Activated CD4-positive, alpha-beta T cell treated with anti-CD3 and anti-CD28 coated beads, Interleukin-2, amount 50 U/mL, for 24 hours (primary cell): ENCODE data around the gene APOH.
A peak's percentile ranks its signal among the peaks of the same experiment; 100 is the strongest.

ENCODE experiments used
- DNase-seq, 2 donors: peaks; one replicate each; pipeline ENCODE4 v3.0.0-alpha.2; 2020; ENCODE audit warnings: low read depth in 1 of 2, low spot score in 1 of 2

APOH gene

DNA sequence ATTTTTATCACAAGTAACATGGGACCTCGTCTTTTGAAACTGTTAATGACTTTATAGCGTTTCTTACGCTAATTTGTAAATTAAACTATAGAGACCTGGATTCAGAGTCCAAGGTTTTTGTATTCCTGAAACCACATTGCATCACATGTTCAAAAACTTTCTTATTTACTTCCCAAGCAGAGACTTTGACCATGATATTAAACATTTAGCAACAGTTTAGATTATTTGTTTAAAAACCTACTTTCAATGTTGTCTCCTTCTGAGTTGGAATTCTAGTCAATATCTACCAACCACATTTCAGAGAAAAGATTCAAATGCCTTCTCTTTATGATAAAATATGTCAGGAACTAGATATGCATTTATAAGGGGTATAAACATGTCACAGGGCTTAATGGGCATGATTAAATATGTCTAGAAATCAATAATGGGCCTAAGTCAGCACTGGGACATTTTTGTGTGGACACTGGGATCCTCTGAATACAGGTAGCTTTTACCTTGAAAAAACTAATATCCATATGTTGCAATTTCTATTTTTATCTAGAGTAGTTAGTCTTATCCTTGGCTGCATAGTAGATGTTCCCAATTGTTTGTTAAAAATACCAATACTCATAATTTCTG, 6.3 kb upstream of the APOH start:
- no peak for DNase-seq

DNA sequence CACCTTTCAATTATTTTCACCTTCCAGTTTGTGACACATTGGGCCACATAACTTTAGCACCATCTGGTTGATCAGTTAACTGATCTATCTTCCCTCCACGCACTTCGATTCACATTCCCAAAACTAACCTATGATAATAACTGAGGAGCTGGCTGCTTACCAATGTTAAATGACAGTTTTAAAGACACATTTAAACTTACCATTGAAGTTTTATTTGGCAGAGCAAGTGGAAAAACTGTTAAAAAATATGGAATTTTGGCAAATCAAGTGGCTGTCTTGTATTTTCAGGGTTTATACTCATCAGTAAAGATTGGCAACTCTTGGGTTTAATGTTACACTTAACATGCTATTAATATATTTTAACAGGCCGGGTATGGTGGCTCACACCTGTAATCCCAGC, 5.4 kb upstream of the APOH start:
- DNase-seq, result no peak

DNA sequence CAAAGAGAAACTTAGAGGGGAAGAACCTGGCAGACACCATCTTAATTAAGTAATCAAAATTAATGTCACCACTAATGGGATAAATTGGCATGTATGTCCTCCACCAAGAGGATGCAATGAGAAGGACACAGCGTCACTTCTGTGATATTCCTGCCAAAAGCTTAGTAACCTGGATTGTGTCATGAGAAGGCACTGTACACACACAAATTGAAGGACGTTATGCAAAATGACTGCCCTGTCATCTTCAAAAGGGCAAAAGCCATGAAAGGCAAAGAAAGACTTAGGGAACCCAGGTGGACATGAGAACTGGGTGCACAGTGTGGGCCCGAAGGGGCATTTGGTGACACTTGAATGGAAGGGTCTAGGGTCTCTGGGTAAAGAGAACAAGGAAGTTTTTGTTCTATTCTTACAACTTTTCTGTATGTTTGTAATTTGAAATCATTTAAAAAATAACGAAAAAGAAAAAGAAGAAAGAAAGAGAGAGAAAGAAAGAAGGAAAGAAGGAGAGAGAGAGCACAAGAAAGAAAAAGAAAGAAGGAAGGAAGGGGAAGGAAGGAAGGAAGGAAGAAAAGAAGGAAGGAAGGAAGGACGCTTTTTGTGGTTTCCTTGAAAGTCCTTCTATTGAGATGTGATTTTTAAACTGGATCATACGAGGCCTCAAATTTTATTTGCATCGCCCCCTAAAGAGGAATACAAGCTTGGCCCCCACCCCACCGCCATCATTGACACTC, 4.0 kb upstream of the APOH start:
- no peak for DNase-seq

DNA sequence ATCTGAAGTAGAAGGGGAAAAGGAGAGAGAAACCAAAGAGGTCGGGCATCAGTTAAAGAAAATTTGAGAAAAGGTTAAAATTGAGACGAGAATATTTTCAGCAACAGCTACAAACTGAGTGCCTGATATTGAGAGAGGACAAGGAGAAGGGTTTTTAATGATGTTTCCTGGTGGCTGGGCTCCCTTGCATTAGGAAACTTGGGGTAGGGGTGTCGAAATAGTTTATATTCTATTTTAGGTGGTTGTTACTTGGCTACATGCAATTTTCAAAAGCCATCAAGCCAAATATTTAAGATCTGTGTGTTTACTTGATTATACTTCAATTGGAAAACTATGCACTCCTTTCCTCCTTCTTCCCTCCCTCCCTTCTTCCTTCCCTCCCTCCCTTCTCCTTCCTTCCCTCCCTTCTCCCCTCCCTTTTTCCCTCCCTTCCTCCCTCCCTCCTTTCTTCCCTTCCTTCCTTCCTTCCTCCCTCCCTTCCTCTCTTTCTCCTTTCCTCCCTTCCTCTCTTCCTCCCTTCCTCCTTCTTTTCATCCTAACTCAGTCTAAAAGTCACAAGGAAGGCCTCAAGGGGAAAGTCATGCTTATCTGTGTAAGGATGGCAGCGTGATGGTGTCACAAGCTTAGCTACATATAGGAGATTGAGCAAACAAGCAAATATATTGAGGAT, 1.8 kb upstream of the APOH start:
- no peak for DNase-seq

DNA sequence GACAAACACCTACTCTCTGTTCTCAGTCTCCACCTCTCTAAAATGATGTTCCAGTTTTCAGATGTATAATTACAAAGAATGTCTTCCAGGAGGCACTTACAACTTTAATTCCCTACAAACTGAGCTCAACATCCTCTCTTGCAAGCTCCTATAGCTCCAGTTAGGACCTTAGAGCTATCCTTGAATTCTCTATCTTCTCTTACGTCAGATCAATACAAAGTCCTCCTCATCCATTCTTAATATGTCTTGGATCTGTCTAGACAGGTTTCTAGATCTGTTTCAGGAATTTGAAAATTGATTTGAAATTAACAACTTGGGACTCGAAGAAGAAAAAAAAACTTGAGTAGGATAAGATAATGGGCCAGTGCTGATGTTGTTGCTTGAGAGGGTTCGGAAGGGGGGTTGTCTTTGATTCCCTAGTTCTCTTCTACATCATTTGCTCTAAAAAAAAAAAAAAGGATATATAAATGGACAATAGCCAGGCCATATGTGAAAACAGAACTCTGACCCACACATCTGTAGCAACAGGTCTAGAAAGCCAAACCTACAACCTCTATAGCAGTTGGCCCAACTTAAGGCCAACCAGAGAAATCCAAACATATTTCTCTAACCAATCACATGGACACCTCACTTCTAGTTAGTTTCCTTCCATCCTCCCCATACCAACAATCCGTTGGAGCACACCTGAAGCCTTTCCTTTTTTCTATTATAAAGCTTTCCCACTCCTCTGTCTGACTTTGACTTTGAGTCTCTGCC, 746 bp upstream of the APOH start:
- DNase-seq, result no peak

DNA sequence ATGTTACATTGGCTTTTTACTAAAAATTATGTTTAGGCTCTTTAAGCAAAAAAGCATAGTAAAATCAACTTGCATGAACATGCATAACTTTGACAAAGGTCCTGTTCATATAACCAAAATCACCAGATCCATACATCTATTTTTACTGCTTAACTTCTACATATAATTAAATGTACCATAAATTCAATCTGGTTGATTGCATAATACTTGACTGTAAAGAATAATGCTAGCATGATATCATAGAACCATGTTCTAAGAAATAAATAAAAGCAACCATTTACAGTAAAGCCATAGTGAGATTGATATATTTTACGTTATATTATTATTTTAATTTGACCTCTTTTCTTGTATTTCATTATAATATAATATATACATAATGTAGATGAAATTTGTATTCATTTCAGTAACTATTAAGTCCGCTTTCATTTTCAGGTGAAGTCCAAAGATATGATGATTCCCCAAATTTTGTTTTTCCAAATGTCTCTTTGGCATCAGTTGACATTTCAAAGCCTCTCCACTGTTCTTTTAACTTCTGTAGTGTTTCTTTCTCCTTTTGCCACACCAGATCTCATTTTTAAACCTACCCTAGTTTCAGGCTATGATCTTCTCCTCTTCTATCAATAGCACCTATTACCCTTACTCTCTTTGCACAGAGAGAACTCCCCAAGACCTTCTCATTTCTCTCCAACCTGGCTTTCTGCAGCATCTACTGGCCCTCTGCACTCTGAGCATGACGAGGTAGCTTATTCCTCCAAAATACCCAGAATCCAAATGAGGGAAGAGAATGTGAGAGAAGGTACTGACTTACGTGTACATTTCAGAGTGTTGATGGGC, 1.8 kb downstream of the APOH start:
- DNase-seq, result no peak

DNA sequence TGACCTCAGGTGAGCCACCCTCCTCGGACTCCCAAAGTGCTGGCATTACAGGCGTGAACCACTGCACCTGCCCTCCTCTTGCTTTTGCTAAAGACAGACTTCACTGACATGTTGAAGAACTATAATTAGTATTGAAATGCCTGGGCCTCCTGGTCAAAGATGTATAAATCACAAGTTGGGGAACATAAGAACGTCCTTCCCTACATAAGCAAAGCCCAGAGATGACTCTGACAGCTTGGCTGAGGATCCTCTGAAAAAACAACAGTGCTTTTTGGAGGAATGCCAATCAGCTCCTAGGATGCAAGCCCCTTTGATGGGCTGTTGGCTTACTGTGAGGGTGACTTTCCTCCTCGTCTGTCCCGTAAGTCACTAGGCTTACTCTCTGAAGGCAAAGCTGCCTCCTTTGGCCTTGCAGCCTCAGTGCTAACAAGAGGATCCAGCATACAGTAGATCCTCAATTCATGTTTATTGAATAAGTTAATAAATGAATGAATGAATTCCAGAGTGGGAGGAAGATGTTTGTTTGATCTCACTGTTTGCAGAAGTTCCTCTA, 6.3 kb downstream of the APOH start:
- no peak for DNase-seq

DNA sequence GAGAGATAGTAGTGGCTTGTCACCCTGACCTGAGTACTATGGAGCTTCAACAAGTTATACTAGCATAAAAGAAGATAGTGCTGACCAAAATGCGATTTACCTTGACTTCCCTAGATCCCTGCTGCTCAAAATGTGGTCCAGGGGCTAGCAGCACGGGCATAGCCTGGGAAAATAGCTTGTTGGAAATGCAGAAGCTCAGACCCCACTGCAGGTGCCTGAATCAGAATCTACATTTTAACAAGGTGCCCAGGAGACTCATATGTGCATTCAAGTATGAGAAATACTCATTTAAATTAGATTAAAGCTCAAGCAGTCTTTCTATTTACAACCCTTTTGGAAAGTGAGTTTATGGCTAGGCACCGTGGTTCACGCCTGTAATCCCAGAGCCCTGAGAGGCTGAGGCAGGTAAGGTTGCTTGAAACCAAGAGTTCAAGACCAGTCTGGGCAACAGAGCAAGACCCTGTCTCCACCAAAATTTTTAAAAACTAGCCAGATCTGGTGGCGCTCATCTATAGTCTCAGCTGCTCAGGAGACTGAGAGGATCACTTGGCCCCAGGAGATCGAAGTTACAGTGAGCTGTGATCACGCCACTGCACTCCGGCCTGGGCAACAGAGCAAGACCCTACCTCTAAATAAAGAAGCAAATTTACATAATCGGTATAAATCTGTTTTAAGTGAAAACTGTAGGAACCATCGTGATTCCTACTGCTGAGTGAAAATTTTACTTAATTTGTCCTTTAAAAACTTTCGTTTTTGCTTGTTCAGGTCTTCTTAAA, 7.3 kb downstream of the APOH start:
- no peak for DNase-seq

DNA sequence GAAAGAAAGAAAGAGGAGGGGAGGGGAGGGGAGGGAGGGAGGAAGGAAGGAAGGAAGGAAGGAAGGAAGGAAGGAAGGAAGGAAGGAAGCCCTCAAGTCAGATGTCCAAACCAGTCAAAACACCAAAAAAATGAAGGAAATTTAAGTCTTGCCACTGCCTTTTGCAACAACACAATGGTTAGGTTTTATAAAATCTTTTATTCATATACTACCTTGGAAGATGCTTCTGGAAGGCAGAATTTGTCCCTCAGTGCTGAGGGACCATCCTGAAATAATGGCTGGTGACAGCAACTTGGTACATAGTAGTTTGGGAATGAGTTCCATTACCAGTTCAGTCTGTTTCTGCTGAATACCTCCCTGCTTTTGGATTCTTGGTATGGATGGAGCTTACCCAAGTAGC, 7.9 kb downstream of the APOH start:
- DNase-seq, result no peak

DNA sequence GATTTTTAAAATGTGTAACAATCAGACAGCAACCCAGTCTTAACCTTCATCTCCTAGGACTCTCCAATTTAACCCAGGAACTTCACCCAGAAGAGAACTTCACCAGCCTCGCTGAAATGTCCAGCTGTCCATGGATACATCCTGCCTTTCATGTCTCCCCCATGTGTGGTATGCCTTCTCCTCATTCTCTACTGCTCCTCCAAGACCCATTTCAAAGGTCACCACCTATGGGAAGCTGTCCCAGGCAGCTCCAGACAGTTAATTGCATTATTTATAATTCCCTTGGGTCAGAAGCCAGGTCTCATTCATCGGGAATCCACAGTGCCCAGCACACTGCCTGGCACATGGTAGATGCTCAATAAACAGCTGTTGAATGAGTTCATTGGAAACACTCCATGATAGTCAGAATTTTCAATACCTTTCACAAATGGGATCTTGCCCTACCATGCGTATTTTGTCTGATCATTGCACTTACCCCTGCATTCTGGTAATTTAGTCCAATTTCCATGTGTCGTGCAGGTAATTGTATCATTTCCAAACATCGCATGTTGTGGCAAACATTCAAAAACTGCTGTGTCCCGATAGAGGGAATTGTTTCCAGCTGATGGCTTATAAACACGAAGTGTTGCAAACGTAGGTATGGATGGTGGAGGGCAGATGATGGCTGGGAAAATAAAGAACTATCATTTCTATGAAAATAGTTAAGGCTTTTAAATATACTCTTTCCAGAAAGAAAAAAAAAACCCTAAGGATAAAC, 9.0 kb downstream of the APOH start:
- no peak for DNase-seq

DNA sequence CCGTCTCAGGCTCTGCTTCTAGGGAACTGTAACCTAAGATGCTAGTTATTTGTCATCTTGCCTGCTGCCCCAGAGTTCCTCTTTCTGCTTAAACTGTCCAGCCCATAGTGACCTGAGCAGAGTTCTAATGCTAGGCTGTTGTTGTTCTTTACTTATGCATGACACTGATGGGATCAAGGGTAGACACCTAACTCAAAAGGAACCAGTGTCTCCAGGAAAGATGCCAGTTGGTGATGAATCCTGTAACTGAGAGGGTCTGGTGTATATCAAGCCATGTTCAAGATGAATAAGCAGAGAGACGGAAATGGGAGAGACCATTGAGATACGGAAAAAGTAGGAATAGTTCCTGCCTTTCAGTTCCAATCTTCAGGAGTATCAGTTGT, 13.7 kb downstream of the APOH start:
- DNase-seq, result no peak

DNA sequence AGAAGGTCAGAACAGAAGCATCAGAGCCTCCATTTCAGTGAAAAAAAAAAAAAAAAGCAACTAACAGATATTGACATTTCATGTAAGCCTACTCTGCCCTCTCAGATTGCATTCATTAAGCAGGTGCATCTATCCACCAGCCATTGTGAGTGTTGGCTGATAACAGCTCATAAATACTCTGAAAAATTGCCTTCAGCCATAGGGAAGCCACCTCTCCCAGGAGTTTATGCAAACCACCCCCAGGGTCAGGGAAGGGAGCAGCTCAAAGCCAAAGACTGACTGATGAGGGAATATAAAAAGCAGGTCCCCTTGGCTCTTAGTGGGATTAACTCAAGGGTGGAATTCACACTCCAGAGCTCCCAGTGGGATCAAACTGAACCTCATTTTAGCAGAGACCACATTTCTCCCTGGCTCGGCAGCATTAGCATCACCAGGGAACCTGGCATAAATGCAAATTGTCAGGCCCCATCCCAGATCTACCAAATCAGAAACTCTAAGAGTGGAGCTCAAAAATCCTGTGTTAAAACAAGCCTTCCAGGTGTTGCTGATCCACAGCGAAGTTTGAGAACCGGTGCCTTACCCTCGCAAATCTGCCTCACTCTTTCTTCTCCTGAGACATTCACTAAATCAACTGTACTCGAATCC, 14.2 kb downstream of the APOH start:
- no peak for DNase-seq

DNA sequence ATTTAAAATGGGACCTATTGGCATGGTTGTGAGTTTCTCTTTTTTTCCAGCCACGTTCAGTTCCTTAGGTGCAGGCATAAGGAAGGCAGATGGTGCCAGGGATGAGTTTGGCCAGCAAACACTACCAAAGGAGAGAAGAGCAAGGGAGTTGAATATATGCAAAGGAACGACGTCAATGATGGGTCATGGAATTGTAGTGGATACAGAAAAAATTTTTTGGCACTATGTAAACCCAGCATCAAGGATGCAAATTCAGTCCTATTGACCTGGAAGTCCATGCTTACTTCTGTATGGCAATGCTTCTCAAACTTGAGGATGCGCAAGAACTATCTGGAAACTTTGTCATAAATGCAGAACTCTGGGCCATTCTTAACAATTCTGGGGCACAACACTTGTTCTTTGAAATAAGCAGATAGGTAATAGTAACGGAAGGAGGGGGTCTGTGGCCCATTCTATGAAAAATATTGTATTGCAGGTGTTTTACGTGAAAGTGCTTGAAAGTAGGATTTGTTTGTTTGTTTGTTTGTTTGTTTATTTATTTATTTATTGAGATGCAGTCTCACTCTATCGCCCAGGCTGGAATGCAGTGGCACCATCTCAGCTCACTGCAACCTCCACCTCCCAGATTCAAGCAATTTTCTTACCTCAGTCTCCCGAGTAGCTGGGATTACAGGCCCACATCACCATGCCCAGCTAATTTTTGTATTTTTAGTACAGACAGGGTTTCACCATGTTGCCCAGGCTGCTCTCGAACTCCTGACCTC, 18.0 kb downstream of the APOH start:
- no peak for DNase-seq

DNA sequence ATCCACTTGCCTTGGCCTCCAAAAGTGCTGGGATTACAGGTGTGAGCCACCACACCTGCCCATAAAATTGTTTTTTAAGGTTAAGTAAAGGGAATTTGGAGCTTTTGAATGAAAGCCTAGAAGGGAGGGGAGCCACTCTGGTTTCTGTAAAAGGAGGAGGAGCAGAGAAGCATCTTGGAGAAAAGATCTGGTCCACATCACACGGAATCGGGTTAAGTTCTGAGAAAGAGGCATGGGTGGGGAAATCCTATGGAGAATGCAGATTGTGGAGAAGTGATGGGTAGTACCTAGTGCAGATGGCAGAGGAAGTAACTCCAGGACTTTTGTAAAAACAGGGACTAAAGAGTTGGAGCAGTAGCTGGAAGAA, 19.0 kb downstream of the APOH start:
- no peak for DNase-seq

DNA sequence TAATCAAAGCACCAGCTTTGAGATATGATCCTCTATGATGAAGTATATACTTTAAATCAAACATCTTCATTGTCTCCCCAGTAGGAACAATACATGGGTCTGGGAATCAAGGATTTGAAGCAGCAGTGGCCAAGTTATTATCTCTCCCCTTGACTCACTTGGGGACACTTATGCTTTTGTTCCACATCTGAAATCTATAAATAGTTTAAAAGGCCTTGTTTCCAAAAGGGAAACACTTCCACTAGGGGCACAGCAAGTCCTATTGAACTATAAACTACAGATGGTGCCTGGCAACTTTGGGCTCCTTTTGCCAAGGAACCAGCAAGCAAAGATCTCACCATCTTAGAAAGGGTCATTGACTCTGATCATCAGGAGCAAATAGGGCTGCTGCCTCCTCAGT, 21.3 kb downstream of the APOH start:
- no peak for DNase-seq

DNA sequence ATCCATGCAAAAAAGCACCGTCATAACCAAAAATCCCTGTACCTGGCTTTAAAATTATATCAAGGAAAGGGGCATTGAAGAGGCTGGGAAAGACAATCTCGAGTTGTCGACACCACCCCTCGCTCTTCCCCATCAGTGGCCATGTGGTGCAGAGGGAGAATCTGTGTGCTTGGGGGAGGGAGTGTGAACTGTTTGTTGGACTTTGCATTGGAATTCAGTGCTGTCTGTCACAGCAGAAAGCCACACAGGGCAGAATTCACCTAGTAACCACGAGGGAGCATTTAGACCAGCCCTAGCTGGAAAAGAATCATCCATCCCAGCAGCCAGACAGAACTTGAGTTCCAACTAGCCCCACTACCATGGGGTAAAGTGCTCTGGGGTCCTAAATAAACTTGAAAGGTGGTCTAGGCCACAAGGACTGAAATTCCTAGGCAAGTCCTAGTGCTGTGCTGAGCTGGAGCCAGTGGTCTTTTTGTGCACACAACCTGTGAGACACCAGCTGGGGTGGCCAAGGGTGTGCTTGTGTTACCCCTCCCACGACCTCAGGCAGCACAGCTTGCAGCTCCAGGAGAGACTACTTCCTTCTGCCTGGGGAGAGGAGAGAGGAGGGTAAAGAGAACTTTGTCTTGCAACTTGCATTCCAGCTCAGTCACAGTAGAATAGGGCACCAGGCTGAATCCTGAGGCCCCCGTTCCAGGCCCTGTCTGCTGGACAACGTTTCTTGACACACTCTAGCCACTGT, 25.8 kb downstream of the APOH start:
- DNase-seq, result no peak

DNA sequence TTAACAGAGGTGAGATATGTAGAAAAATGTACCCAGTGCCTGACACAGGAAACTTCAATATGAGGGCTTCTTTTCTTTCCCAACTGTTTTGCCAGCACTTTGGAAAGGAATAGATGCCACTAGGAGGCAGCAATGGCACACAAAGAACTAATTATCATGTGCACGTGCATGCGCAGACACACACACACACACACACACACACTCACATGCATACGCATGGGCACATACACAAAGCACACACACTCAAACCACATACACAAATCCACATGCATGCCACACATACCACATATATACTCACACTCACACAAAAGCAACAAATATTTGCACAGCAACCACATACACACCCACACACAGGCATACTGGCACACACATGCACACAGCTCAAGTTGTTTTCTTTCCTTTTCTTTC, 28.5 kb downstream of the APOH start:
- DNase-seq, result peak in 1 of 2 donors; percentile 50
